Ammon's horn (tissue), 1 donor: ENCODE results near the gene EYA2.
A peak's percentile ranks its signal among the peaks of the same experiment; 100 is the strongest.

Experiments used
- DNase-seq: peaks from one replicate; pipeline ENCODE4 v3.0.0-alpha.2; 2016; ENCODE audit warnings: low spot score

The EYA2 gene

DNA sequence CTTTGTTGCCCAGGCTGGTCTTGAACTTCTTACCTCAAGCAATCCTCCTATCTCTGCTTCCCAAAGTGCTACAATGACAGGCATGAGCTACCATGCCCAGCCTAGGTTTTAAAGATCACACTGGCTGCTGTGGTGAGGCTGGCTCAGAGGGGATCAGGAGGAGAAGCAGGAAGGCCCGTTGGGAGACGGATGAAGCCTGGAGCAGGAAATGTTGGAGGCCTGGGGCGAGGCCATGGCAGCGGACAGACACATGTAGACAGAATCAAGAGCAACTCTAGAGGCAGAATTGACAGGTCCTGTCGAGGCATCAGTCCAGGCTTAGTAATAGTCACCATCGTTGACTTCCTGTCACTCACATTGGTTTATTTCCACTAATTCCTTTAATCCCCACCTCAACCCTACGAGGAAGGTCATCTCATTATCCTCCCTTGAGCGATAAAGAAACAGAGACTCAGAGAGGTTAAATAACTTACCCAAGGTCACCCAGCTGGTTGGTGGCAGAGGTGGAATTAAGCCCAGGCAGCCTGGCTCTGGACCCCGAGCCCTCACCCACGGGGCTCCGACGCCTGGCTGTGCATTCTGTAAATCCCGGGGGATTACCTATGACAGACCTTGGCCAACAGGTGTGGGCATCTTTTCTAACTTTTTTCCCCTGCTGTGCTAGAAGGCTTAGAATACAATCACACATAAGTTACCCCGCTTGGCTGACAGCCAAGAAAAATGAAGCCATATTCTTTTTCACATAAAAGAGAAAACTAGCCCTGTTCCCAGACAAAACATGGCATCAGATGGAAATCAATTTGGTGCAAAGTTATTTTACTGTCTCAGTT lies 113.4 kb downstream of the EYA2 start:
- no peak for DNase-seq

DNA sequence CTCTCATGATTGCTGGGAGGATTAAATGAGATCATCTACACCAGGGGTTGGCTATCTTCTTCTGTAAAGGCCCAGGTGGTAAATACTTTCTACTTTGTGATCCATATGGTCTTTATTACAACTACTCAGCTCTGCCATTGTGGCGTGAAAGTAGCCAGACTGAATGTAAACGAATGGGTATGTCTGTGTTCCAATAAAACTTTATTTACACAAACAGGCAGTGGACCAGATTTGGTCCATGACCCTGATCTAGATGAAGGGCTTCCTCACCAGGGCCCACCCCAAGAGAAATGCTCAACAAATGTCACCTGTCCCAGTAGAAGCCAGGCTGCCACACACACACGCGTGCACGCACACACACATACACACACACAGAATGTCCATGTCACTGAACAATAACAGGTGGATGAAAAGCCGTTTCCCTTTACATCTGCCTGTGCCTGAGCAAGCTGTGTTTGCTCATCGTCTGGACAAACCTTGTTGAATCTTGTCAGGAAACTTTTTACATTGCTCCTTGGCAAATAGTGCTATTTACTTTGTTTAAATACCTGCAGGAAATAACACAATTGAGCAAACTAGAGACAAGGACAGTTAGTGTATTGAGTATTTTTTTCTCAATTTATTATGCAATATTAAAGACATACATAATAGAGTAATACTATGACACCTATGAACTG lies 114.3 kb downstream of the EYA2 start:
- no peak for DNase-seq

DNA sequence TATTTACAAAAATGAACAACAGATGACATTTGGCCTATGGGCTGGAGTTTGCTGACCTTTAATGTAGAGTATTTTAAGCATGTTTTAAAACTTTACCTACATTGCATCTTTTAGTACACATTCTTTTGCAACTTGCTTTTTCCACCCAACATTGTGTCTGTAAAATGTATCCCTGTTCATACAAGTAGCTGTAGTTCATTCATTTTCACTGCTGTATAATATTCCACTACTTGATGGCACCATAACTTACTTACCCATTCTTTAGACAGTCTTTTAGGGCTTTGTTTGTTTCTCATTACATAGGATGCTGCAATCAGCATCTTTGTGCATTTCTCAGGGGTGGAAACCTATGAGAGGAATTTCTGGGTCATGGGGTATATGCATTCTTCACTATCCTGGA lies 115.1 kb downstream of the EYA2 start:
- no peak for DNase-seq

DNA sequence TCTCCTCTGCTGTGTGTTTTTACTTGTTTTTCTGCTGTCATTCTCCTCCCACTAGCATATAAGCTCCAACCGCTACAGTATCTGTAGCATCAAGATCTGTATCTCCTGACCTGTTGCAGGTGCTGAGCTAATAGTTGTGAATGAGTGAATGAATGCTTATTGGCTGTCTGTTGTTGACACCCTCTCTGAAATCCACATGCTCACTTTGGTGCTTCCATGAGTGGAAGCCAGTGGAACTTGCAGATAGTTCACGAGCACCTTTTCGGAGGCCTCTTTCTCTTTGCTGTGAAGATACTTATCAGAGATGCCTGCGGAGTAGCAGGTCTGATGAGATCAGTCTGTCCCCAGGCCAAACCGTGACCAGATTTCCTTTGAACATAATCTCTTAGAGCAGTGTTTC lies 117.3 kb downstream of the EYA2 start:
- DNase-seq, result no peak

DNA sequence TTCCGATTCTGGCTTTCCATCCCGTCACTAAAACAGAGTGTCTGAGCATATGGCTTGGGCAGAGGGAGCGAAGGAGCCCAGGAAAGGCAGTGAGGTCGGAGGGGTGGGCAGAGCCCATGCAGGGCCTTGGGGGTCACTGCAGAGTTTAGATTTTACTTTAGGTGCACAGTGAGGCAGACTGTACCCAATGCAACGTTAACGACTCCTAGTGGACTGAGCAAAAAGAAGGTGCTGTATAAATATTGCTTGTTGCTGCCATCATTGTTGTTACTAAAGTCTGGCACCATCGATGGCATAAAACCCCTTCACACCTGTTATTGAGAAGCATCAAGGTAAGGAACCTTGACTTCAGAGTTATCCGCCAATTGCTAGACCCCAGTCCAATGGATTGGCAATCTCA lies 119.0 kb downstream of the EYA2 start:
- DNase-seq, result no peak

DNA sequence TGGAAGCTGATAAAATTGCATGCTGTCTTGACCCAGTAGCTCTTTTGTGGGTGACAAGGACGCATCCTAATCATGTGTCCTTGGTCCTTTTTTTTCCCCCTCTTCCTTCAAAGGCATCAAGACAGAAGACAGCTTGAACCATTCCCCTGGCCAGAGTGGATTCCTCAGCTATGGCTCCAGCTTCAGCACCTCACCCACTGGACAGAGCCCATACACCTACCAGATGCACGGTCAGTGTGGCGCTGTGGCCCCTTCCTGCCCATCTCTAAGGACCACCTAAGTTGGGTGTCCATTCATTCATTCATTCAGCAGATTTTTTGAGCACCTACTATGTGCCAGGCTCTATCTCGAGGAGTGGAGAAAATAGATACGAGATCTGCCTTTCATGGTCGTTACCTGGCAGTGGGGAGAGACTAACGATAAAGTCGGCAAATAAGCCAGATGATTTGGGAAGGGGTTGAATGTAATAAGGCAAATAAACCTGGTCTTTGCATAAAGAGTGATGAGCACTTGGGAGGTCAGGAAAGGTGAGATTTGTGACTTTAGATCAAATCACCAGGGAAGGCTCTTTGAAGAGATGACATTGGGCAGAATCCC lies 121.5 kb downstream of the EYA2 start:
- no peak for DNase-seq

DNA sequence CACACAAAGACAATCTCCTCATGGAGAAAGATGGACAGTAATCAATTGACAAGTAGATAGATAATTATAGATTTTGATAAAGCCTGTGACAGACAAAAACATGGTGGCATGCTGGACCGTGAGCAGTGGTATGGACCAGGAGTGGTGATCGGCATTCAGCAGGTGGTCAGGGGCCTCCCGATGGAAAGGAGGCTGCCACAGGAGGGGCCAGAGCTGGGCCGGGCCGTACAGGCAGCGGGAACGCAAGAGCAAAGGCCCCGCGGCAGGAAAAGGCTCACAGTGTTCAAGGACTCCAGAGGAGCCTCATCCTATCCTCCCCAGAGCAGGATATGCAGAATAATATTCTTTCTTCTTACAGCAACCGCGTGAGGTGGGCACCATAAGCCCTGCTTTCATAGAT lies 123.7 kb downstream of the EYA2 start:
- no peak for DNase-seq

DNA sequence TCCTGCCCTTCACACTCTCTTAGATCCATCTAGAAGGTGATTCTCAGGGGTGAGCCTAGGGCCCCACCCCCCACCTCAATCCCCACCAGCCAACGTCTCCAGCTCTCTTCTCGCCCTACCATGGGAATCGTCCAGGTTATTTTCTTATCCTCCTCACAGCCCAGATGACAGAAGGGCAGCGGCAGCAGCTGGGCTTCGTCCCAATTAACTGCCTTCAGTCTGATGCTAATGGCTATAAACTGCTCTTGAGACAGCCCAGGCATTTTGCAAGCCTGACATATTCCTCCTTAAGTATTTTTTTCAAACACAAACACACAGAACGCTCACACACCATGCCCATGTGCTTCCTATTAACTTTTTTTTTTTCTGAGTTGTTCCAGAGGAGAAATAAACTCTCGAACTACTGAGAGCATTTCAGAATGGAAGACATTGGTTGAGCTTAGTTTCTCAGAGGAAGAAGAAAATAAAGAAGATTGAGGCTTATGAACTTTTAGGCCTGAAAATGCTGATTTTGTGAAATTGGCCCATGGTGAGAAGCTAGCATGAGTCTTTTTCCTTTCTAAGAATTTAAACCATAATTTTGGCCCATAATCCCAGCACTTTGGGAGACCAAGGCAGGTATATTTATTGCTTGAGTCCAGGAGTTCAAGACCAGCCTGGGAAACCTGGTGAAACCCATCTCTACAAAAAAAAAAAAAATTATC lies 124.6 kb downstream of the EYA2 start:
- no peak for DNase-seq

DNA sequence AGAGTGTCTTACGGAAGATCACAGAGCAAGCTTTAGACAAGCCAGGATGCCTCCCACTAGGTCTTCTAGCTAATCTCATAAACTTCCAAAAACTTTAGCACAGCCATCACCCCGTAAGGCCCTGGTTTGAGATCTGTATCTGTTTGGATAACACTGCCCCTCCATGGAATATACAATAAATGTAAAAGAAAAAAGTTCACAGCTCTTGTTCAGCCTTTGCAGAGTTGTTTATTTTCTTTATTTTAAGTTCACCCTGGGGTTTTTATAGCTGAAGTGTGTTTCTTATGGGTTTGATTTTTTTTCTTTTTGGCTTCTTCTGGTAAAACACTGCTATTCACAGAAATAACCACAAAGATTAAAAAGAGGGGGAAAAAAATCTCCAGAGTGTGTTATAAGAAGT lies 125.6 kb downstream of the EYA2 start:
- no peak for DNase-seq

DNA sequence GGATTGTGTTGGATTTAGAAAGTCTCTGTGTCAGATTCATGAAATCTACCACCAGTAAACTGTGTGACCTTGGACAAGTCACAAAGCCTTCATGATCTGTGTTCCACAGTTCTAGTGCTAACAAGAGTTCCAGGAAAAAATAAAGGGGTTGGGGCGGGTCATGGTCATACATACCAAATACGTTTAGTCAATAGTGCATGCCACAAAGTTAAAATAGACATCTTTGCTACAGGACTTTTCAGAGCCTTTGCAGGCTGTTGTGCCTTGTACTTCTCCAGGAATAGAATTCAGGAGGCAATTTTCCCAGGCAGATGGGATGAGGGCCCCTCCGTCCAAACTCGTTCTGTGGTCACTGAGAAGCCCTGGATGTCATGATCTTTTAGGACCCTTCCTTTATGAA lies 127.2 kb downstream of the EYA2 start:
- DNase-seq, result no peak

DNA sequence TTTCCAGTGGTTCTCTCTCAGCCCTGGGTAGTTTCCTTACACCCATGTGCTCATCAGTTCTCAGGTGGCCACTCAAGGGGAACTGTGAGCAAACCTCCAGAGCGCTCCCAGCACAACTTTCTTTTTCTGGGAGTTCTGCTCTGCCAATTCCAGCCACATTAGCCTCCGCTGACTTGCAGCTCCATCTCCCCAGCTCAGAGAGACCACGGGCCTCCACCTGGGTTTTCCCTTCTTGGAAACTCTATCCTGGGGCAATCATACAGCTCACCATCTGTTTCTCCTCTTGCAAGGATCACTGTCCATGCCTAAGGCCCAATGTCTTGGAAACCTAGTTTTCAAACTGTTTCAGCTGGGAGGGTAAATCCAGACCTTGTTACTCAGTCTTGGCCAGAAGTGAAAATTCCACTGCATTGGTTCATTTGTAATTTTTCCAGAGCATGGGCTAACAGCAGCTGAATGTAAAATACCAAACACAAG lies 129.9 kb downstream of the EYA2 start:
- DNase-seq, result no peak

DNA sequence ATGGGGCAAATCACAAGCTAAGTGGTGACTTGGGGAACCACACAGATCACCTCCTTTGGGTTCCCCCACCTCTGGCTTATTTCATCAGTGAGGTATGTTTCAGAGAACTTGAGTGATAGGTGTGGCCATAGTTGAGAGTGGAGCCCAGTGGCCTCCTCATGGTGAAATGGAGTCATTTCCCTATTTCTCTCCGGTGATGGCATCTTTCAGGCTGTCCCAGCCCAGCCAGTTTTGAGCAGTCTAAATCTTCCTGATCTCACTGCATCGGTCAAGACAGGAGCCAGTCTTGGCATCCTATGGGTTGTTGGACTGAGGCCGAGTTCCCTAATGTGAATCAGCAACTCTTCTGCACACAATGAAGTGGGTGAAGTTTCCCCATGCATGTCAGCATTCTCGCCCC lies 132.4 kb downstream of the EYA2 start:
- DNase-seq, result no peak

DNA sequence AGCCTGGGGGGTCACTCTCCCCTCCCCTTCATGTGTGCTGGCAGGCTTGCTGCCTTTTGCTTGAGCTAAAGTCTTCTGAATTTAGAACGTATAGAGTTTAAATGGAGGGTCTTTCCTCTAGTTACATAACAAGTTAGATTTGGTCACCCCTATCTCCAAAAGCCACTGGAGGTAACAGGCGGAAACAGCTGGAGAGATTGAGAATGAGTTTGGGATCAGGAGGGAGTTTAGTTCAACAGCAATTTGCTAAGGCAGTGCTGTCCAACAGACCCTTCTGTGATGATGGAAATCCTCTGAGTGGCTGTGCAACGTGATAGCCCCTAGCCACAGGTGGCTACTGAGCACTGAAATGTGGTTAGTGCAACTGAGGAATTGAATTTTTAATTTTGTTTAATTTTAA lies 132.8 kb downstream of the EYA2 start:
- DNase-seq, result no peak

DNA sequence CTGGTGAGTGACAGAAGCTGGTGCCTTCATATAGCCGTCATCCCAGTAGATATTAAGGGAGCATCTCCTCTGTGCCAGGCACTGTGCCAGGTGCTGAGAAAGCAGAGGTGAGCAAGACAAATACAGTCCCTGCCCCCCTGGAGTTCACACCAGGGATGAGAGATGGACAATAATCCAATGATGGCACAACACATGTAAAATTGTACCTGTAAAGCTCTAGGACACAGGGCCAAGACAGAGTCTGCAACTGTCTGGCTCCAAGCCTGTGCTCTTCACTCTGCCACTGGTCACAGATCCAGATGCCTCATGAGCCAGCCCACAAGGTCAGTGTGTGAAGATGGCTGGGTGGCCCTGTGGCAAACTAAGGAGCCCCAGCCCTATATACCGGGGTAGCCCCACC lies 133.8 kb downstream of the EYA2 start:
- DNase-seq, result no peak

DNA sequence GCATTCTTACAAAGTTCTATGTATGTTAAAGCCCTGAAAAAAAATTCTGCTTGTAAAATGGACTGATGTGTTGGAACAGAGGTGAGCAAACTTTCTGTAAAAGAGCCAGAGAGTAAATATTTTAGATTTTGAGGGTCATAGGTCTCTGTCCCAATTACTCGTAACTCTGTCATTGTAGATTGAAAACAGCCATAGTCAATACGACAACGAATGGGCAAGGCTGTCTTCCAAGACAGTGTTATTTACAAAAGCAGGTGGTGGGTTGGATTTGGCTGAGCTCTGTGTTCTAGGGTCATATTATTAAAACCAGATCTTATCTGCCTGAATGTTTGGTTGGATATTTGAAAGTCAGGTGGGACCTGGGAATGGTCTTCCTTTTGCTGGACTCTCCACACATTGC lies 135.2 kb downstream of the EYA2 start:
- DNase-seq, result no peak

DNA sequence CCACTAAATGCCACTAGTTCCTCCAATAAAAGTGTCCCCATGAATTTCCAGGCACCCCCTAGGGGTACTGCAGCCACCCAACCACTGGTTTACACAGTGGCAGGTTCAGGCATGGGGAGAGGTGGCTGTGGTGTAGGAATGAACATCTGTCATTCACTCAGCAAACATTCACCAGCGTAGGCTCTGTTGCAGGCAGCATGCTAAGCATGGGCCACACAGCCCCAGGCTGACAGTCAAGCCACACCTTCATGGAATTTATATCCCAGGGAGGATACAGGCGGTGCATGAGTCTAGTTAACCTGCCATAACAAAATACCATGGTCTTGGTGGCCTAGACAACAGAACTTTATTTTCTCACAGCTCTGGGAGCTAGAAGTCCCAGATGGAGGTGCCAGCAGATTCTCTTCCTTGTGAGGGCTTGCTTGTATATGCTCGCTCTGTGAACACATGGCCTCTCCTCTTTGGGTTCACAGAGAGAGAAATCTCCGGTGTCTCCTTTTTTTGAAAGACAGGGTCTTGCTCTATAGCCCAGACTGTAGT lies 135.7 kb downstream of the EYA2 start:
- no peak for DNase-seq

DNA sequence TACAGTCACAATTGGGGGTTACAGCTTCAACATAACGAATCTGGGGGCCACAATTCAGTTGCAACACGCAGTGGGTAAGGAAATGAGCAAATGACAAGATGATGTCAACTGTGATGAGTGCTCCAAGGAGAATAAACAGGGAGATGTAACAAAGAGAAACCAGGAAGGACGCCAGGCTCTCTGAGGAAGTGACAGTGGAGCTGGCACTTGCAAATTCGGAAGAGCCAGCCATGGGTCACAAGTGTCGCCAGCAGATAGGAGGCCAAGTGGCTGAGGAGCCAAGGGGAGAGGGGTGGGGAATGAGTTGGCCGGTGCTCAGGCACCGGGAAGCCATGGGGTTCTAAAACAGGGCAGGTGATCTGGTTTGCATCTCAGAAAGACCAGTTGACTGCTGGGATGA lies 136.4 kb downstream of the EYA2 start:
- no peak for DNase-seq

DNA sequence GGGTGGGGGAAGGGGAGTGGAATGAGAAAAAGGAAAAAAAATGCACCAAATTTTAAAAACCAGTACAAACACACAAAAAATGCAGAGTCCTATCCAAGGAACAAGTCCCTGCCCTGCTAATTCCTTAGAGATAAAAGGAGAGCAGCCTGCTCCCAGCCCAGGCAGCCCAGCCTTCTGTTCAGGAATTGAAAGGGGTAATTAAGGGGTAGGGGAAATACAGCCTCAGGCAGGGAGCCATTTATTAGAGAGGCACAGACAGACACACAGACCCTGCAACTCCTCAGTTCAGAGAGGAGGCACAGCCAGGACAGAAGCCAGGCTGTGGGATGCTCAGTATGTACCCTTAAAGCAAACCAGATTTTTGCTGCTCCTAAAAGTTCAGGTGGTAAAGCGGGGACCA lies 137.2 kb downstream of the EYA2 start:
- no peak for DNase-seq

DNA sequence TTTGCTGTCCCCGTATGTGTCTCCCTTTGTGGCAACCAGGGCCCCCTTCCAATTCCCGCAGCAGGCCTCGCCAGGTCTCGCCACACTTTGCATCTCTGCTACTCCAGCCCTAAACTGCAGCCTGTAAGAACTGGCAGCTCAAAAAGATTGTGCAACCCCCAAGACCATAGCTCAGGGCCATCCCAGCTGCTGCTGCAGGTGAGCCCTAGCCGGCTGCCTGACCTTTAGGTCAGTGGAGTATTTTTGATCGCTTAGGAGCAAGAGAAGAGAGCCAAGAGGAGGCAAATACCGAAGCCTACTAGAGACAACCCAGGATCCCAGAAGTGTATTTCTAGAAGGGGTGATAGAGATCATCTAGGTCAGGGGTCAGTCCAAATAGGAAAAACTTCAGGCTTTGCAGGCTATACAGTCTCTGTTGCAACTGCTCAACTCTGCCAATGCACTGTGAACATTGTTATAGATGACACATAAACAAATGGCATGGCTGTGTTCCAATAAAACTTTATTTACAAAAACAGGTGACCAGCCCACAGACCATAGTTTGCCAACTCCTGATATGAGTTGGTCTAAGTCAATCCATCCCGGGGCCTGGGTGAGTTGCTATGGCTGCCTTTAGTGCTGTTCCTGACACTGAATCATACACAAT lies 138.4 kb downstream of the EYA2 start:
- DNase-seq, result no peak

DNA sequence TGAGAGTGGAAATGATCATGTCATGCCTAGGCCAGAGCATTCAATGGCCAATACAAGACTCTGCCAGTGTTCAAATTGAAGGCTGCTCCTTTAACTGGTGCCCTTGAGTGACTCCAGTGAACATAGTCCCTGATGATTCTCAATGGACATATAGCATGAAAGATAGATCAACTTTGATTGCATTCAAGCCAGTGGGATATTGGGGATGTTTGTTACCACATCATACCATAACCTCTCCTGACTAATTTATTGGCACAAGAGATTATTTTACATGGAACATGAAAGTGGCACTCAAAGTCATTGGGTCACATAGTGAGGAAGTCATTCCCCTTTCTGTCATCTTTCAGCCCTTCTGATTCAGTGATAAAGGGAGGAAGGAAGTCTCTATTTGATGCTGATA lies 139.0 kb downstream of the EYA2 start:
- no peak for DNase-seq

DNA sequence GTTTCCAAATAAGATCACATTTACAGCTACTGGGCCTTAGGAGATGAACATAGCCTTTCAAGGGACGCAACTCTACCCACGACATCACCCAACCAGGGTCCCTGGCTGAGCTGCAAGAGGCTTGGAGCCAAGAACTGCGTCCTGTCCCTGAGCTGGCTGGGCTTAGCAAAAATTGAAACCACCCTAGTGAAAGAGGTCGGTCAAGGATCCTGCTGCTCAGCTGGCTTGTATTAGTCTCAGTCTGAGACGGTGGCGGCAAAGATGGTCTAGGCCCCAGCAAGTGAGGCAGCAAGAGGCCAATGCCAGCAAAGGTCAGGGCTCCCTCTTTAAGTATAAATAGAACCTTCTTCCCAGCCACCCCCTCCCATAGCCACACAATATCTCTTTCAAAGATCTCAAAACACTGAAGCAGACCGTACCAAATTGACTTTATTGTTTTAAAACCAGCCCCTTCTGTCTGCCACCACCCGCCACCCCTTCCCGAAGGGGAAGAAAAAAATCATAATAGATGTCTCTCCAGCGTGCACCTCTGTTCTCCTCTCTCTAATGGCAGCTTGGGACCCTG lies 140.5 kb downstream of the EYA2 start:
- peak; percentile 17 for DNase-seq
